ENCODE data around the gene TMEM238L. TPM values are rescaled to one million over a fixed set of nuclear protein-coding genes. Genes with fewer than 3 reads are reported as not detected.

Gene TMEM238L
- total and polyA plus RNA-seq, 2 of the 4 experiments (the other 2 are of a cell fraction) = not detected

DNA sequence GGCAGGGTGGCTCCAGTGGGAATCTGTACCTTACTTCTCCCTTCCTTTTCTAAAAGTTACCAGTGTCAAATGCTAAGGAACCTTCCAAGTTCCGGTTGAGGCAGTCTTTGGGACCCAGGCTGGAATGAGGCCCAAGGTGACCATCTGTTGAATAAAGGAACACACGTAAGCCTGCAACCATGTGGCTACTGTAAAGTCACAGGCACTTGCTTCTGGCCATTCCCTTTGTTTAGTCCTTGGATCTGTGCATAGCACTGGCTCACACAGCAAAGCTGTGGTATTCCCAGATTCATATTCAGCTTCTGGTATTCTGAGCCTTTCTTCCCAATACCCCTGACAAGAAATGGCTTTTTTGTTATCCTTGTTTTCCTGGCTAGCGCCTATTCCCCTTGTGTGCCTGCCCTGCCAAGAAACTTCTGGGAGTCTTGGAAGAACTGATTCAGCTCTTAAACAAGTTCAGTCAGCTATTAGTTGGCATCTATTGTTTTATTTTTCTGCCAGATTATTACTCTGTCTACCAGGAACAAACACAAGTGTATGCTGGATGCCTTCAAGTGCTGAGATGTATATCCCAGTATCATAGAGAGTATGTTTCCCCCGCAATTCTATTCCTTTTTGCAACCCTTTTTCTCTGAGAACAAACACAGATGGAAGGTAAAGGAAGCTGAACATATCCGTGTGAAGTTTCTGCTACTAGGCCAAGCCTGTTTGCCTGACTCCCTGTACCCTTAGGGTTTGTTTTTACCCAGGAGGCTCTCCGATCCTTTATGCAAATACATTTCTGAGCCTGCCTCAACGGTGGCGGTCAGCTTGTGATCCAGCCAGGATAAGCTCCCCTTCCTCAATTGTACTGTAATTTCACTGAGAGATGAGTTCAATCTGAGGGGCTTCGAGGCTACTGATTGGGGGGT, 13.2 kb downstream of the TMEM238L start:
- no peak overlapping the region for H2AFZ ChIP-seq (replicated peaks; ENCODE audit: low read length, poor library complexity)
- in situ Hi-C loops (cut with MboI; ENCODE audit: low sequenced_read_pairs) = no loop called here
- H3K56ac ChIP-seq (ENCODE audit: extremely low read depth, insufficient read depth, low read length) = no peak overlapping the region
- H3K79me1 ChIP-seq (ENCODE audit: low read depth in 1 of 2, low read length in 2 of 2) = no peaks in the 10 kb centered on the region
- H4K5ac ChIP-seq (ENCODE audit: low read depth, low read length) = no peak overlapping the region
- no peak overlapping the region for H3K9ac ChIP-seq (ENCODE audit: low read depth, low read length)
- no peaks in the 10 kb centered on the region for H3K27me3 ChIP-seq (ENCODE audit: control insufficient read depth, insufficient read depth, low read length)
- H3K4ac ChIP-seq (ENCODE audit: low read depth, low read length) = no peak overlapping the region
- H3K14ac ChIP-seq (replicated peaks; ENCODE audit: low read depth, low read length) = no peak overlapping the region
- H2AK9ac ChIP-seq (replicated peaks; ENCODE audit: low read depth, low read length, poor library complexity) = no peak overlapping the region
- no peak for DNase-seq
- H3K4me3 ChIP-seq (ENCODE audit: insufficient read depth, low read depth, low read length) = no peak overlapping the region
- no peaks in the 10 kb centered on the region for H3K4me1 ChIP-seq (ENCODE audit: control insufficient read depth, insufficient read depth, low read length)
- no peaks in the 10 kb centered on the region for H4K20me1 ChIP-seq (ENCODE audit: insufficient read depth, low read length)
- no peak overlapping the region for H3K27ac ChIP-seq (ENCODE audit: insufficient read depth, low read length)
- no peaks in the 10 kb centered on the region for H3K9me1 ChIP-seq (ENCODE audit: insufficient read depth, low read length)
- no peak overlapping the region for H2AK5ac ChIP-seq (ENCODE audit: low read depth, low read length)
- no TSS peak for BruUV-seq (replicated peaks)
- 50% methylated on average over 1 of the region's 9 CpGs; no CpG with 5 or more reads in 1 of the 2 experiments for WGBS, 2 experiments (ENCODE audit: extremely low coverage in 2 of 2, insufficient read length in 1 of 2)
- ATAC-seq (ENCODE audit: low read depth) = no peak
- H3K18ac ChIP-seq (ENCODE audit: low read depth, low read length) = no peak overlapping the region
- TF ChIP-seq, protein P1, sequence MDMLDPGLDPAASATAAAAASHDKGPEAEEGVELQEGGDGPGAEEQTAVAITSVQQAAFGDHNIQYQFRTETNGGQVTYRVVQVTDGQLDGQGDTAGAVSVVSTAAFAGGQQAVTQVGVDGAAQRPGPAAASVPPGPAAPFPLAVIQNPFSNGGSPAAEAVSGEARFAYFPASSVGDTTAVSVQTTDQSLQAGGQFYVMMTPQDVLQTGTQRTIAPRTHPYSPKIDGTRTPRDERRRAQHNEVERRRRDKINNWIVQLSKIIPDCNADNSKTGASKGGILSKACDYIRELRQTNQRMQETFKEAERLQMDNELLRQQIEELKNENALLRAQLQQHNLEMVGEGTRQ (IDR thresholded peaks at IDR 0.05; ENCODE audit: low read depth, low read length) = no peak
- no peak for TF ChIP-seq POLR2A (IDR thresholded peaks at IDR 0.05; ENCODE audit: low read depth, low read length)
- no peak for TF ChIP-seq MAFK (IDR thresholded peaks at IDR 0.05; ENCODE audit: low read depth, low read length)
- no peak for TF ChIP-seq MXI1 (IDR thresholded peaks at IDR 0.05; ENCODE audit: borderline replicate concordance, low read depth, low read length)
- TF ChIP-seq NFE2L2 (IDR thresholded peaks at IDR 0.05; ENCODE audit: low read depth, low read length) = no peak
- no peak for TF ChIP-seq CHD1 (IDR thresholded peaks at IDR 0.05; ENCODE audit: low read depth, low read length)
- TF ChIP-seq MAZ (IDR thresholded peaks at IDR 0.05; ENCODE audit: borderline replicate concordance, low read depth, low read length) = no peak
- H3K9me3 ChIP-seq (ENCODE audit: control insufficient read depth, insufficient read depth, low read length) = no peaks in the 10 kb centered on the region
- no peaks in the 10 kb centered on the region for H3K36me3 ChIP-seq (ENCODE audit: control insufficient read depth, insufficient read depth, low read length)
- ChIA-PET CTCF (no interaction called here), POLR2A (ENCODE audit: unreplicated experiment) (no interaction called here)
- dilution Hi-C loops (cut with HindIII; ENCODE audit: low sequenced_read_pairs, unreplicated experiment) = no loop called here
- H3K4me2 ChIP-seq (ENCODE audit: low read depth, low read length) = no peak overlapping the region
- intact Hi-C loops (cut with micrococcal nuclease) = no loop called here
- H3K23ac ChIP-seq (ENCODE audit: low read depth, low read length) = no peak overlapping the region
- no peak overlapping the region for H2BK120ac ChIP-seq (ENCODE audit: low read depth, low read length)
- no peak overlapping the region for H4K8ac ChIP-seq (ENCODE audit: low read depth in 2 of 2, low read length in 2 of 2)
- no peak overlapping the region for H2BK15ac ChIP-seq (ENCODE audit: low read depth, low read length)
- no peak overlapping the region for H2BK5ac ChIP-seq (ENCODE audit: low read depth, low read length, poor library complexity, severe bottlenecking)
- H2BK20ac ChIP-seq (ENCODE audit: low read depth, low read length) = no peak overlapping the region
- no peak overlapping the region for H4K91ac ChIP-seq (ENCODE audit: insufficient read depth, low read depth, low read length)

All from IMR-90 (cell line).